ENCODE data around the gene MASP2.
"Not testable (repeated sequence)": the region's sequence is repeated elsewhere in the genome, so short reads cannot be mapped to it uniquely, and the experiment has no call there.

The MASP2 gene

GRCh38 chr1:11031624-11032262, 15.3 kb downstream of the MASP2 start:
- no peaks in the 10 kb centered on the region for H3K9me3 Mint-ChIP-seq
- peaks cover 5% of the 10 kb centered on the region in 2 donors for H3K4me1 Mint-ChIP-seq
- no peak overlapping the region for H3K4me3 Mint-ChIP-seq
- ATAC-seq (replicated peaks) (peak; percentile 18 to 19), DNase-seq (no peak)
- no peak overlapping the region for H3K27ac Mint-ChIP-seq
- H3K36me3 Mint-ChIP-seq, result peaks cover 10 to 19% of the 10 kb centered on the region in 2 donors
- no peaks in the 10 kb centered on the region for H3K27me3 Mint-ChIP-seq

GRCh38 chr1:11030865-11031264, 16.2 kb downstream of the MASP2 start:
- Mint-ChIP-seq H3K27ac (peak overlapping the region; percentile 82), H3K36me3 (peaks cover 10 to 24% of the 10 kb centered on the region in 2 donors), H3K4me3 (no peak overlapping the region), H3K27me3 (no peaks in the 10 kb centered on the region), H3K4me1 (peaks cover 7 to 13% of the 10 kb centered on the region in 2 donors), H3K9me3 (no peaks in the 10 kb centered on the region)
- DNase-seq, result no peak
- ATAC-seq (replicated peaks), result no peak

- no peak for ATAC-seq (replicated peaks)
- no peaks in the 10 kb centered on the region for H3K27me3 Mint-ChIP-seq
Measured at GRCh38 chr1:11028018-11028417, 19.0 kb downstream of the MASP2 start.

GRCh38 chr1:11027316-11027715, 19.7 kb downstream of the MASP2 start:
- Mint-ChIP-seq H3K27me3 (no peaks in the 10 kb centered on the region), H3K36me3 (peaks cover 26 to 42% of the 10 kb centered on the region in 2 donors), H3K27ac (peak overlapping the region; percentile 80), H3K4me3 (no peak overlapping the region), H3K9me3 (no peaks in the 10 kb centered on the region), H3K4me1 (peaks cover 16 to 37% of the 10 kb centered on the region in 2 donors)
- DNase-seq, result no peak
- ATAC-seq (replicated peaks), result no peak

More at GRCh38 chr1:11028018-11028417, 19.0 kb downstream of the MASP2 start:
- no peak for DNase-seq
- peaks cover 15 to 33% of the 10 kb centered on the region in 2 donors for H3K4me1 Mint-ChIP-seq
- peak overlapping the region; percentile 20 for H3K27ac Mint-ChIP-seq
- H3K9me3 Mint-ChIP-seq, result no peaks in the 10 kb centered on the region
- no peak overlapping the region for H3K4me3 Mint-ChIP-seq
- peaks cover 22 to 39% of the 10 kb centered on the region in 2 donors for H3K36me3 Mint-ChIP-seq

GRCh38 chr1:11026903-11027302, 20.1 kb downstream of the MASP2 start:
- H3K27ac Mint-ChIP-seq, result peak overlapping the region; percentile 80
- H3K36me3 Mint-ChIP-seq, result peaks cover 30 to 46% of the 10 kb centered on the region in 2 donors
- DNase-seq, result no peak

GRCh38 chr1:11026052-11026451, 21.0 kb downstream of the MASP2 start:
- no peak overlapping the region for H3K4me3 Mint-ChIP-seq
- H3K36me3 Mint-ChIP-seq, result peaks cover 37 to 47% of the 10 kb centered on the region in 2 donors
- no peaks in the 10 kb centered on the region for H3K27me3 Mint-ChIP-seq
- peak overlapping the region; percentile 9 for H3K27ac Mint-ChIP-seq
- ATAC-seq (replicated peaks), result no peak
- DNase-seq, result no peak
- H3K9me3 Mint-ChIP-seq, result no peaks in the 10 kb centered on the region
- peaks cover 19 to 47% of the 10 kb centered on the region in 2 donors for H3K4me1 Mint-ChIP-seq

More at GRCh38 chr1:11026903-11027302, 20.1 kb downstream of the MASP2 start:
- no peak for ATAC-seq (replicated peaks)
- H3K4me1 Mint-ChIP-seq, result peaks cover 19 to 41% of the 10 kb centered on the region in 2 donors
- no peak overlapping the region for H3K4me3 Mint-ChIP-seq
- no peaks in the 10 kb centered on the region for H3K9me3 Mint-ChIP-seq
- no peaks in the 10 kb centered on the region for H3K27me3 Mint-ChIP-seq

- peaks cover 37 to 43% of the 10 kb centered on the region in 2 donors for H3K36me3 Mint-ChIP-seq
- H3K9me3 Mint-ChIP-seq, result no peaks in the 10 kb centered on the region
- H3K4me1 Mint-ChIP-seq, result peaks cover 17 to 47% of the 10 kb centered on the region in 2 donors
- H3K27me3 Mint-ChIP-seq, result no peaks in the 10 kb centered on the region
- DNase-seq, result no peak
- H3K4me3 Mint-ChIP-seq, result no peak overlapping the region
- H3K27ac Mint-ChIP-seq, result no peak overlapping the region
- no peak for ATAC-seq (replicated peaks)
Measured at GRCh38 chr1:11025618-11026017, 21.4 kb downstream of the MASP2 start.

GRCh38 chr1:11024874-11025203, 22.2 kb downstream of the MASP2 start:
- H3K27ac Mint-ChIP-seq, result no peak overlapping the region
- no peaks in the 10 kb centered on the region for H3K27me3 Mint-ChIP-seq
- ATAC-seq (replicated peaks) (peak in 1 of 2 donors; percentile 39), DNase-seq (no peak)
- H3K36me3 Mint-ChIP-seq, result peaks cover 39 to 42% of the 10 kb centered on the region in 2 donors
- no peaks in the 10 kb centered on the region for H3K9me3 Mint-ChIP-seq
- H3K4me1 Mint-ChIP-seq, result peaks cover 17 to 52% of the 10 kb centered on the region in 2 donors
- no peak overlapping the region for H3K4me3 Mint-ChIP-seq

- Mint-ChIP-seq H3K27me3 (no peaks in the 10 kb centered on the region), H3K4me1 (peaks cover 17 to 52% of the 10 kb centered on the region in 2 donors), H3K36me3 (peaks cover 39 to 42% of the 10 kb centered on the region in 2 donors), H3K4me3 (no peak overlapping the region), H3K27ac (peak overlapping the region; percentile 56), H3K9me3 (no peaks in the 10 kb centered on the region)
- ATAC-seq (replicated peaks) (no peak), DNase-seq (no peak)
Measured at GRCh38 chr1:11024154-11024873, 22.7 kb downstream of the MASP2 start.

- Mint-ChIP-seq H3K27me3 (no peaks in the 10 kb centered on the region), H3K9me3 (no peaks in the 10 kb centered on the region), H3K4me3 (no peak overlapping the region), H3K27ac (peak overlapping the region; percentile 2), H3K36me3 (peaks cover 45 to 47% of the 10 kb centered on the region in 2 donors), H3K4me1 (peaks cover 22 to 52% of the 10 kb centered on the region in 2 donors)
- no peak for DNase-seq
- no peak for ATAC-seq (replicated peaks)
Measured at GRCh38 chr1:11023201-11023600, 23.8 kb downstream of the MASP2 start.

- Mint-ChIP-seq H3K9me3 (no peaks in the 10 kb centered on the region), H3K27ac (no peak overlapping the region), H3K36me3 (peaks cover 42 to 44% of the 10 kb centered on the region in 2 donors), H3K27me3 (no peaks in the 10 kb centered on the region), H3K4me3 (no peak overlapping the region), H3K4me1 (peaks cover 20 to 36% of the 10 kb centered on the region in 2 donors)
- ATAC-seq (replicated peaks) (no peak), DNase-seq (no peak)
Measured at GRCh38 chr1:11019971-11020370, 27.1 kb downstream of the MASP2 start.

GRCh38 chr1:11019358-11019757, 27.7 kb downstream of the MASP2 start:
- ATAC-seq (replicated peaks), result not testable (repeated sequence)
- peaks cover 20 to 36% of the 10 kb centered on the region in 2 donors for H3K4me1 Mint-ChIP-seq

GRCh38 chr1:11013160-11013531, 33.9 kb downstream of the MASP2 start:
- Mint-ChIP-seq H3K27me3 (no peaks in the 10 kb centered on the region), H3K36me3 (peaks cover 20 to 32% of the 10 kb centered on the region in 2 donors), H3K27ac (peak overlapping the region; percentile 90), H3K4me3 (peak overlapping the region; percentile 90 to 92), H3K9me3 (no peaks in the 10 kb centered on the region), H3K4me1 (peaks cover 10 to 31% of the 10 kb centered on the region in 2 donors)
- DNase-seq (no peak), ATAC-seq (replicated peaks) (peak; percentile 6 to 13)

More at GRCh38 chr1:11019358-11019757, 27.7 kb downstream of the MASP2 start:
- not testable (repeated sequence) for H3K4me3 Mint-ChIP-seq, H3K27ac Mint-ChIP-seq, H3K27me3 Mint-ChIP-seq, H3K9me3 Mint-ChIP-seq, DNase-seq
- H3K36me3 Mint-ChIP-seq, result peaks cover 42 to 47% of the 10 kb centered on the region in 2 donors

- Mint-ChIP-seq H3K9me3 (no peaks in the 10 kb centered on the region), H3K4me3 (peak within 1 kb of the TSS; percentile 90 to 92), H3K4me1 (peaks cover 10 to 31% of the 10 kb centered on the region in 2 donors), H3K27ac (peak within 1 kb of the TSS; percentile 100), H3K27me3 (no peaks in the 10 kb centered on the region), H3K36me3 (peaks cover 19 to 29% of the 10 kb centered on the region in 2 donors)
- DNase-seq (peak; percentile 87), ATAC-seq (replicated peaks) (peak; percentile 86 to 89)
Measured at GRCh38 chr1:11012260-11013159, 34.5 kb downstream of the MASP2 start, which contains the start of gene TARDBP. Gene TARDBP (plus strand): TSS chr1:11012654. CDS start chr1:11013728, 1,074 bp downstream.

All from stimulated activated naive B cell treated with anti-CD40 and anti-IgM and Interleukin-4, amounts not matched to agents 10 μg/mL and 1 μg/mL and 100 μg/mL, for 72 hours (primary cell).